Measurements from ENCODE around the gene ATG16L1. TPM values are rescaled to one million over a fixed set of nuclear protein-coding genes. Genes with fewer than 3 reads are reported as not detected.

The ATG16L1 gene
- polyA plus RNA-seq, 3 donors = 3.3 to 22.9 (median 4.3) TPM

DNA sequence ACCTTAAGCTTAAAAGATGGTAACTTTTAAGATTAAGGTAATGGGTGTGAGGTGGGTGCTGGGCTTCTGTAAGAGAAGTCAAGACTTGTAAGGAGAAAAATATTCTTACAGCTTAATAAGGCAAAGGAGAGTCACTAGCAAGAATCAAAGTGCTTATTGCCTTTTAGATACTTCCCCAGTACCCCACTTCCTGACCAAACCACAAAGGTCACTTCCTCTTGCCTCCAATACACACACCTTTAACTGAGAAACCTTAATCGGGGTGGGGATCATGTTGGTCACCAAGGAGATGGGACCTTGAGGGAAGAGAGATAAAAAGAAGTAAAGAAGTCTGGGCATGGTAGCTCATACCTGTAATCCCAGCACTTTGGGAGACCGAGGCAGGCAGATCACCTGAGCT, 10.6 kb upstream of the ATG16L1 start:
- DNase-seq = peak in 2 of 3 donors; percentile 21 to 34
- Mint-ChIP-seq H3K27ac (peak overlapping the region in 6 of 7 donors; percentile 88 to 95 (median 94)), H3K36me3 (peaks cover 0 to 4% of the 10 kb centered on the region in 2 donors), H3K9me3 (peaks cover 0 to 14% (median 3%) of the 10 kb centered on the region in 7 donors), H3K4me1 (peaks cover 46% of the 10 kb centered on the region), H3K27me3 (ENCODE audit: low read depth in 3 of 3) (peaks cover 0 to 5% (median 3%) of the 10 kb centered on the region in 3 donors), H3K4me3 (no peak overlapping the region)
- TF ChIP-seq, protein P1, sequence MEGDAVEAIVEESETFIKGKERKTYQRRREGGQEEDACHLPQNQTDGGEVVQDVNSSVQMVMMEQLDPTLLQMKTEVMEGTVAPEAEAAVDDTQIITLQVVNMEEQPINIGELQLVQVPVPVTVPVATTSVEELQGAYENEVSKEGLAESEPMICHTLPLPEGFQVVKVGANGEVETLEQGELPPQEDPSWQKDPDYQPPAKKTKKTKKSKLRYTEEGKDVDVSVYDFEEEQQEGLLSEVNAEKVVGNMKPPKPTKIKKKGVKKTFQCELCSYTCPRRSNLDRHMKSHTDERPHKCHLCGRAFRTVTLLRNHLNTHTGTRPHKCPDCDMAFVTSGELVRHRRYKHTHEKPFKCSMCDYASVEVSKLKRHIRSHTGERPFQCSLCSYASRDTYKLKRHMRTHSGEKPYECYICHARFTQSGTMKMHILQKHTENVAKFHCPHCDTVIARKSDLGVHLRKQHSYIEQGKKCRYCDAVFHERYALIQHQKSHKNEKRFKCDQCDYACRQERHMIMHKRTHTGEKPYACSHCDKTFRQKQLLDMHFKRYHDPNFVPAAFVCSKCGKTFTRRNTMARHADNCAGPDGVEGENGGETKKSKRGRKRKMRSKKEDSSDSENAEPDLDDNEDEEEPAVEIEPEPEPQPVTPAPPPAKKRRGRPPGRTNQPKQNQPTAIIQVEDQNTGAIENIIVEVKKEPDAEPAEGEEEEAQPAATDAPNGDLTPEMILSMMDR (IDR thresholded peaks at IDR 0.05) = no peak
- Histone ChIP-seq H3K4me1 (ENCODE audit: control insufficient read depth in 1 of 2, insufficient read depth in 2 of 2, low read length in 2 of 2) (peaks cover 43 to 46% of the 10 kb centered on the region in 2 donors), H3K4me2 (replicated peaks; ENCODE audit: extremely low read depth, low read length, poor library complexity, severe bottlenecking) (peak overlapping the region; percentile 31), H3K27me3 (ENCODE audit: control insufficient read depth in 2 of 2, insufficient read depth in 2 of 2, low read length in 2 of 2) (no peaks in the 10 kb centered on the region), H3K27ac (ENCODE audit: low read depth in 1 of 2, low read length in 2 of 2) (peak overlapping the region in 1 of 2 donors; percentile 48), H2AFZ (ENCODE audit: insufficient read depth, low read depth, low read length, poor library complexity, severe bottlenecking) (no peak overlapping the region), H3K4me3 (replicated peaks in 1 of 3; ENCODE audit: low read depth in 2 of 3, low read length in 3 of 3) (peak overlapping the region in 1 of 3 experiments; percentile 28), H4K20me1 (ENCODE audit: insufficient read depth, low read length) (no peaks in the 10 kb centered on the region), H3K79me2 (ENCODE audit: insufficient read depth, low read length) (no peaks in the 10 kb centered on the region), H3K9me3 (replicated peaks in 1 of 2; ENCODE audit: control insufficient read depth in 1 of 2, insufficient read depth in 1 of 2, low read length in 2 of 2) (no peaks in the 10 kb centered on the region), H3K36me3 (replicated peaks in 1 of 2; ENCODE audit: control insufficient read depth in 1 of 2, insufficient read depth in 2 of 2, low read length in 2 of 2) (no peaks in the 10 kb centered on the region), H3K9ac (ENCODE audit: insufficient read depth, low read length, poor library complexity, severe bottlenecking) (no peak overlapping the region)
- WGBS (ENCODE audit: insufficient coverage) = no CpG with 5 or more reads among the region's 2 CpGs
- intact Hi-C loops (cut with micrococcal nuclease) = loop anchor here (5.0 to 10.0 kb wide), 3 partner anchors 146 to 179 kb away; partner anchors contain the start of gene INPP5D (in 1 of the 2)

DNA sequence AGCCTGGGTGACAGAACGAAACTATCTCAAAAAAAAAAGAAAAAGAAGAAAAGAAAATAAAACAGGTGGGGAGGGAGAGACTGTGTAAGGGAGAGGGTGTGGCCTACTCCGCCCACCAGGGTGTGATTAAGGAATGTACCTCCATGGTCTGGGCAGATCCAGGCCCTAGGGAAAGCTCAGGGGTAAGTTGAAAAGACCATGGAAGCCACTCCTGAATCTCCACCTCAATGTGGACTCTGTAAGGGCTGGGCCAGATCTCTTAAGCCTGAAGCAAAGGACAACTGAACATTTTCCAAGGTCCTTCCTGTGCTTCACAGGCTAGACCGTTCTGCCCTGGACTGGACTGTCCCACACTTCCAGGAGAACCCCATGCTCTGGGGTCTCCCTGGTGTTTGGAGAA, 9.7 kb upstream of the ATG16L1 start:
- Histone ChIP-seq H2AFZ (ENCODE audit: insufficient read depth, low read depth, low read length, poor library complexity, severe bottlenecking) (peak overlapping the region; percentile 66), H4K20me1 (ENCODE audit: insufficient read depth, low read length) (no peaks in the 10 kb centered on the region), H3K9me3 (replicated peaks in 1 of 2; ENCODE audit: control insufficient read depth in 1 of 2, insufficient read depth in 1 of 2, low read length in 2 of 2) (no peaks in the 10 kb centered on the region), H3K9ac (ENCODE audit: insufficient read depth, low read length, poor library complexity, severe bottlenecking) (peak overlapping the region; percentile 39), H3K4me3 (replicated peaks in 1 of 3; ENCODE audit: low read depth in 2 of 3, low read length in 3 of 3) (peak overlapping the region in 1 of 3 experiments; percentile 61), H3K4me1 (ENCODE audit: control insufficient read depth in 1 of 2, insufficient read depth in 2 of 2, low read length in 2 of 2) (peaks cover 43 to 46% of the 10 kb centered on the region in 2 donors), H3K27me3 (ENCODE audit: control insufficient read depth in 2 of 2, insufficient read depth in 2 of 2, low read length in 2 of 2) (no peaks in the 10 kb centered on the region), H3K36me3 (replicated peaks in 1 of 2; ENCODE audit: control insufficient read depth in 1 of 2, insufficient read depth in 2 of 2, low read length in 2 of 2) (no peaks in the 10 kb centered on the region), H3K79me2 (ENCODE audit: insufficient read depth, low read length) (no peaks in the 10 kb centered on the region), H3K4me2 (replicated peaks; ENCODE audit: extremely low read depth, low read length, poor library complexity, severe bottlenecking) (peak overlapping the region; percentile 68), H3K27ac (ENCODE audit: low read depth in 1 of 2, low read length in 2 of 2) (peak overlapping the region; percentile 72 to 86)
- no peak for DNase-seq
- Mint-ChIP-seq H3K9me3 (peaks cover 0 to 14% (median 3%) of the 10 kb centered on the region in 7 donors), H3K4me3 (peak overlapping the region in 1 of 2 donors; percentile 63), H3K27ac (peak overlapping the region; percentile 88 to 95 (median 94)), H3K36me3 (peaks cover 0 to 3% of the 10 kb centered on the region in 2 donors), H3K4me1 (peaks cover 46% of the 10 kb centered on the region), H3K27me3 (ENCODE audit: low read depth in 3 of 3) (peaks cover 0 to 5% (median 3%) of the 10 kb centered on the region in 3 donors)
- TF ChIP-seq, protein P1 (IDR thresholded peaks at IDR 0.05) = no peak
- 80% methylated on average over 1 of the region's 3 CpGs for WGBS (ENCODE audit: insufficient coverage)
- intact Hi-C loops (cut with micrococcal nuclease) = loop anchor here (5.0 to 10.0 kb wide), 3 partner anchors 147 to 180 kb away; partner anchors contain the start of gene INPP5D (in 1 of the 2)

Measured in CD14-positive monocyte (primary cell).